Left lung (tissue), 10 donors: ENCODE data around the gene EFCAB8. TPM values are rescaled to one million over a fixed set of nuclear protein-coding genes. Genes with fewer than 3 reads are reported as not detected.

Experiments used
- ATAC-seq: fragments of 200-7000 bp; cut with Tn5 transposase; one replicate; pipeline ENCODE4 v1.9.1; 2020; ENCODE audit warnings: moderate library complexity
- DNase-seq, 4 donors: peaks; one replicate each; pipeline ENCODE4 v3.0.0-alpha.2; 2013 to 2020
- H3K27ac ChIP-seq, 2 donors: fragments of 200-600 bp; sonication (generic) in 1 of 2; one replicate each; pipeline versions ENCODE4 v1.5.0 to v1.8.0; 2020 to 2021
- H3K27me3 ChIP-seq, 2 donors: fragments of 200-600 bp; sonication (generic) in 1 of 2; one replicate each; pipeline versions ENCODE4 v1.5.0 to v1.8.0; 2020 to 2021
- H3K36me3 ChIP-seq, 2 donors: fragments of 200-600 bp; sonication (generic) in 1 of 2; one replicate each; pipeline versions ENCODE4 v1.5.0 to v1.8.0; 2020 to 2021
- H3K4me1 ChIP-seq, 2 donors: fragments of 200-600 bp; one replicate each; pipeline ENCODE4 v1.8.0; 2021
- H3K4me3 ChIP-seq, 2 donors: fragments of 200-600 bp; sonication (generic) in 1 of 2; one replicate each; pipeline versions ENCODE4 v1.5.0 to v1.8.0; 2020 to 2021; ENCODE audit warnings: mild to moderate bottlenecking in 1 of 2
- H3K9me3 ChIP-seq, 2 donors: fragments of 200-600 bp; sonication (generic) in 1 of 2; one replicate each; pipeline versions ENCODE4 v1.5.0 to v1.8.0; 2020 to 2021
- intact Hi-C, 2 donors: fragments of 100-400 bp; cut with DNase I; formaldehyde crosslinking; loops; one replicate each; pipeline versions ENCODE4 v1.11.2 to v1.14.2; 2022
- polyA plus RNA-seq, 6 donors: library from polyadenylated mRNA; unstranded; fragments of 120-200 nt; gene quantifications; one replicate each; pipeline ENCODE4 v1.2.1, GENCODE V29; 2013; ENCODE audit not compliant: insufficient read length in 6 of 6
- total RNA-seq, 2 donors: library from RNA; stranded (reverse); fragmentation: NEBNext Ultra II Directional; extraction: Animal tissue kit (Norgen Biotek cat#: 25700); gene quantifications; one replicate each; pipeline ENCODE4 v1.2.1, GENCODE V29; 2021
- TF ChIP-seq, protein P1 (sequence below), 2 donors: fragments of 200-600 bp; sonication (generic) in 1 of 2; IDR thresholded peaks; one replicate each; pipeline versions ENCODE4 v1.5.0 to v1.8.0; 2021; ENCODE audit warnings: antibody characterized with exemption in 2 of 2
- donor health status: DM: no; HTN: yes; CAD: no.
- donor health status: DM: no; HTN: no; CAD: no.

Gene EFCAB8
- total and polyA plus RNA-seq, 8 donors: 0.07 to 1.0 (median 0.15) TPM; not detected in 1

DNA sequence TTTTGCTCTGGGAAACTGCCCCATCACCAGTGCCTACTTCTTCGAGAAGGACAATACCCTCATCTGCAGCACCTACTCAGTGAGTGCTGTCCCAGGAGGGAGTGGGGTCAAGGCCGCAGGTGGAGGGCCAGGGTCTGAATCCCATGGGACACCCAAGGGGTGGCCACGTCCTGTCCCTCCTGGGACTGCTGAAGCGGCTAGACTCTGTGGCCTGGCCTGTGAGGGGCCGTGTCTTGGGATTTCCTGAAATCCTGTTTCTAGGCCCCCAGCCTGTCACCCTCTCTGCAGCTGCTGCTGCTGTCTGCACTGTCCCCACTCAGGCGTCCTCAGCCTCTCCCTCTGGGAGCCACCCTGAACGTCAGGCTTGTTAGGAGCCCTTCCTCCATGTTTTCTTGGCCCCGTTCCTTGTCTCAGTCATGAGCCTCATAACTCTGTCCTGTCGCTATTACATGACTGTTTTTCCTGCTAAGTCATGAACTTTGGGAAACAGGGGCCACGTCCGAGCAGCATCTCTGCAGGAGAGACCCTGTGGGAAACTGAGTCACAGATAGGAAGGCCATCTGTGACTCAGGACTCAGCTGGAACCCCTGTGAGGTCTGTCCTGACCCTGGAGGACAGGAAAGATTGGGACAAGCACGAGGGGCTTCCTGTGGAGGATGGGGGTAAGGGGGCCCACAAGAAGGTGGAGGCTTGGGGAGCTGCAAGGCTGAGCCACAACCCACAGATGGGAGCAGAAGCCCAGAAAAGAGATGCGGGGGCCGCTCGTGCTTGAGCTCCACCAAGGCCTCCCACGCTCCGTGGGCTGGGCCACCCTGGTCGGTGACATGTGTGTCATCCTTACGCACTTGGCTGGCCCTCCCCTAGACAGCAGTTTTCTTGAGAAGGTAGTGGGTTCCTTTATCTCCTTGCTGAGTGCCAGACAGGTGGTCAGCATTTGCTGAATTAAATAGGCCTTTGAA, 49.9 kb downstream of the EFCAB8 start:
- Histone ChIP-seq H3K9me3 (no peaks in the 10 kb centered on the region), H3K27me3 (no peaks in the 10 kb centered on the region), H3K36me3 (no peaks in the 10 kb centered on the region), H3K4me3 (no peak overlapping the region), H3K4me1 (no peaks in the 10 kb centered on the region), H3K27ac (no peak overlapping the region)
- ATAC-seq: no peak
- no peak for DNase-seq
- intact Hi-C loops: loop anchor here in 1 of 2 donors (10.0 kb wide), 1 partner anchor 386 kb away; no protein-coding TSS in a partner anchor
- TF ChIP-seq, protein P1, sequence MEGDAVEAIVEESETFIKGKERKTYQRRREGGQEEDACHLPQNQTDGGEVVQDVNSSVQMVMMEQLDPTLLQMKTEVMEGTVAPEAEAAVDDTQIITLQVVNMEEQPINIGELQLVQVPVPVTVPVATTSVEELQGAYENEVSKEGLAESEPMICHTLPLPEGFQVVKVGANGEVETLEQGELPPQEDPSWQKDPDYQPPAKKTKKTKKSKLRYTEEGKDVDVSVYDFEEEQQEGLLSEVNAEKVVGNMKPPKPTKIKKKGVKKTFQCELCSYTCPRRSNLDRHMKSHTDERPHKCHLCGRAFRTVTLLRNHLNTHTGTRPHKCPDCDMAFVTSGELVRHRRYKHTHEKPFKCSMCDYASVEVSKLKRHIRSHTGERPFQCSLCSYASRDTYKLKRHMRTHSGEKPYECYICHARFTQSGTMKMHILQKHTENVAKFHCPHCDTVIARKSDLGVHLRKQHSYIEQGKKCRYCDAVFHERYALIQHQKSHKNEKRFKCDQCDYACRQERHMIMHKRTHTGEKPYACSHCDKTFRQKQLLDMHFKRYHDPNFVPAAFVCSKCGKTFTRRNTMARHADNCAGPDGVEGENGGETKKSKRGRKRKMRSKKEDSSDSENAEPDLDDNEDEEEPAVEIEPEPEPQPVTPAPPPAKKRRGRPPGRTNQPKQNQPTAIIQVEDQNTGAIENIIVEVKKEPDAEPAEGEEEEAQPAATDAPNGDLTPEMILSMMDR (IDR thresholded peaks at IDR 0.05): no peak

DNA sequence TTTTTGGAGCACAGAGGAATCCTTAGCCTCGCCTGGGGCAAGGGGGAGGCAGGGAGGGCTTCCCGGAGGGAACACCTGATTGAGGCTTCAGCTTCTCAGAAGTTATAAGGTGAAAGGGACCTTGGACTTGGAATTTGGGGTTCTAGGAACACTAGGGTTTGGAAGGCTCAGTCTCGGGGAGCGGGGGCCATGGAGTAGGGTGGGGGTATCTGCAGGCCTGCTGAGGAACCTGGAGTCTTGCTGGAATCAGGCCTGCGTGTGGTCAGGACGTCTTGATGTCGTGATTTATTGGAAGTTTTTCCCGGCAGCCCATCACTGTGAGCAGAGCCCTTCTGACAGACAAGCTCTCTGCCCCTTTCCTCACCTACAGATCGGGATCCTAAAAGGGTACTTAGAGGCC, 50.7 kb downstream of the EFCAB8 start:
- no peak overlapping the region for H3K27ac ChIP-seq
- ATAC-seq (no peak), DNase-seq (no peak)
- H3K36me3 ChIP-seq: no peaks in the 10 kb centered on the region
- intact Hi-C loops: loop anchor here in 1 of 2 donors (10.0 kb wide), 1 partner anchor 385 kb away; no protein-coding TSS in a partner anchor
- TF ChIP-seq, protein P1 (IDR thresholded peaks at IDR 0.05): no peak
- H3K4me3 ChIP-seq: no peak overlapping the region
- no peaks in the 10 kb centered on the region for H3K27me3 ChIP-seq
- H3K4me1 ChIP-seq: no peaks in the 10 kb centered on the region
- peaks cover 0 to 2% of the 10 kb centered on the region in 2 donors for H3K9me3 ChIP-seq

DNA sequence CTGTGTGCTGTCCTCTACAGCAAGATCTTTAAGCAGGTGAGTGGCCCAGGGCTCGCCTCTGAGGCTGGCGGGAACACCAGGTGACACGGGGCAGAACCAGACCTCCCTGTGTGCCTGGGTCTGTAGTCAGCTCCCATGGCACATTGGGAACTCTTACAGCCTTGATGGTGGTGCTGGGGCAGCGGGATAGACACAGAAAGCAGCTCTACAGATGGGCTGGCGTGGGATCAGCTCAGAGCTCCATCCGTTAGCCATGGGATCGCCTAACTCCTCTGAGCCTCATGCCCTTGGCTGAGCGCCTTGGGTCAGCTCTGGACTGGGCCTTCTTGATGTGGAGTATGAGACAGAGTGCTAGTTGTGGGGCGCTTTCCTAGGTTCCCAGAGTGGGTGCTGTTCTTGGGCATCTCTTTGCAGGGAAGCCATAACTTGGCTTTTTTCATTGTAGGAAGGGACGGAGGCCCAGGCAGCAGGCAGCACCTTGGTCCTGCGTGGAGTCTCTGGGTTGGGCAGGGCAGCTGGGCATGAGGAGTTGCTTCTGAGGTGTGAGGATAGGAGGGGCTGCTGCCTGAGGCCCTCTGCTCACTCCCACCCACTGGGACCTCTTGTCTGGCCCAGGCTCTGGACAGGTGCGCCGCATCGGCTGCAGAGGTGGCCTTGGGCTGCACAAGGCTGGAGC, 51.3 kb downstream of the EFCAB8 start:
- Histone ChIP-seq H3K4me1 (no peaks in the 10 kb centered on the region), H3K4me3 (no peak overlapping the region), H3K36me3 (no peaks in the 10 kb centered on the region), H3K9me3 (peaks cover 0 to 5% of the 10 kb centered on the region in 2 donors), H3K27me3 (no peaks in the 10 kb centered on the region), H3K27ac (no peak overlapping the region)
- ATAC-seq (no peak), DNase-seq (no peak)
- TF ChIP-seq, protein P1 (IDR thresholded peaks at IDR 0.05): no peak
- intact Hi-C loops: loop anchor here in 1 of 2 donors (10.0 kb wide), 1 partner anchor 385 kb away; no protein-coding TSS in a partner anchor

DNA sequence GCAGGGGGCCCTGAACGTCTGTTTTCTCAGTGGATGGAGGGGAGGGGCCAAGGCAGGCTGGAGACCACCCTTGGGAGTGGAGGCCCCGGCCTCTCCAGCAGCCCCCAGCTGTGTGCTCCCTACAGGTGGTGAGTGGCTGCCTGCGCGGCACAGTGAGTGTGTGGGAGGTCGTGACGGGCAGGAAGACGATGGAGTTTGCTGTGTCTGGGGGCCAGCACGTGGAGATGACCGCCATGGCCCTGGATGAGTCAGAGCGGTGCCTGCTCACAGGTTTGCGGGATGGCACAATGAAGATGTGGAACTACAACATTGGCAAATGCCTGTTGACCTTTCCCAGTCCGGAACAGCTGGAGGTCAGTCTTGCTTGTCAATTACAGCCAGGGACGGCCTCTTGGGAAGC, 52.6 kb downstream of the EFCAB8 start:
- DNase-seq: no peak
- H3K4me1 ChIP-seq: no peaks in the 10 kb centered on the region
- no peak overlapping the region for H3K4me3 ChIP-seq
- TF ChIP-seq, protein P1 (IDR thresholded peaks at IDR 0.05): no peak
- intact Hi-C loops: no loop called here
- no peak overlapping the region for H3K27ac ChIP-seq
- H3K9me3 ChIP-seq: peaks cover 5 to 18% of the 10 kb centered on the region in 2 donors
- no peaks in the 10 kb centered on the region for H3K27me3 ChIP-seq
- ATAC-seq: no peak
- H3K36me3 ChIP-seq: no peaks in the 10 kb centered on the region

DNA sequence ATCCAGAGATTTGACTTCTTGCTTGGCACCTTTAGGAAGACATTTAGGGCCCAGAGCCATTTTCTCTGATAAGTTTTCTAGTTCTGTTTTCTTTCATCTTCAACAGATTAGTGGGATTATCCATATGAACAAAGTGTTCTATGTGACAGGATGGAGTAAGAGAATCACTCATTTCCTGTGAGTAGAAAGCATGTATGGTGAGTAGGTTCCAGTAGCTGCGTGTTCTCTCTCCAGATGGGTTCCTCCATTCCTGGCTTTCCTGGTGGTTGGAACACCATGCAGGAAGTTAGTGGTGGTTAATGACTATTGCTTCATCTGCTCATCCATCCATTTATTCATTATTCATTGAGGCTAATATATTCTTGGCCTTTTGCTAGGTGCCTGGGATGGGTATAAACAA, 54.0 kb downstream of the EFCAB8 start:
- Histone ChIP-seq H3K27me3 (no peaks in the 10 kb centered on the region), H3K9me3 (peaks cover 5 to 22% of the 10 kb centered on the region in 2 donors), H3K27ac (no peak overlapping the region), H3K4me1 (no peaks in the 10 kb centered on the region), H3K36me3 (no peaks in the 10 kb centered on the region), H3K4me3 (no peak overlapping the region)
- no peak for ATAC-seq
- TF ChIP-seq, protein P1 (IDR thresholded peaks at IDR 0.05): no peak
- intact Hi-C loops: no loop called here
- DNase-seq: no peak
